GM18499 (cell line): ENCODE data around the gene GAS5.

Experiments used
- ATAC-seq: cut with Tn5 transposase; IDR thresholded peaks from one replicate; pipeline ENCODE4 v1.9.1; 2021; ENCODE audit warnings: moderate number of reproducible peaks; ENCODE audit not compliant: insufficient read depth, unreplicated experiment

GAS5 gene

DNA sequence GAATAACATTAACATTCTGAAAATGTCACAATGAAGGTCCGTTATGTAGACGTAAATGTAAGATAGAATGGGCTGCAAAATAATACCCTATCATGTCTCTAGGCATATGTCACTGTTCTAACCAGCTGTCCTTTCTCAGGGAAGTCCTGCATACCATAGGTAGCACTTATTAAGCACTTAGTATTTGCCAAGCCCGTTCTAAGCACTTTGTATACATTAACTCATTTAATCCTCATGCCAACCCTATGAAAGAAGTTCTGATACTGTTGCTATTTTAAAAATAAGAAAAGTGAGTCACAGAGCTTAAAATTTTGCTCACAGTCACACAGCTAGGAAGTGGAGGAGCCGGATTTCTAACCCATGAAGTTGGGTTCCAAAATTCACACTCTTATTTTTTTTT is 15.7 kb downstream of the GAS5 start:
- ATAC-seq = no peak

DNA sequence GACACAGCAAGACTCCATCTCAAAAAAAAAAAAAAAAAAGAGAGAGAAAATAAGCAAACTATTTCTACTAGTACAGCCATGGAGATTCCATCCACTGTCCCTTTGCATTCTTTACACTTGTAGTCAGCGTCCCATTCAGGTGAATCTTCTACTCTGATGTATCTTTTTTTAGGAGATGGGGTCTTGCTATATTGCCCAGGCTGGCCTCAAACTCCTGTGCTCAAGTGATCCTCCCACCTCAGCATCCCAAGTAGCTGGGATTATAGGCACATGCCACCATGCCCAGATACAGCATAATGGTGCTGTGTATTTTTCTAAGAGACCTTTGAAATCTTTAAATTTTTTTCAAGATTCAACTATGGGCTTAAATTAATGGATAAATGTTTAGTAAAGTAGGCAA is 35.0 kb downstream of the GAS5 start:
- no peak for ATAC-seq

DNA sequence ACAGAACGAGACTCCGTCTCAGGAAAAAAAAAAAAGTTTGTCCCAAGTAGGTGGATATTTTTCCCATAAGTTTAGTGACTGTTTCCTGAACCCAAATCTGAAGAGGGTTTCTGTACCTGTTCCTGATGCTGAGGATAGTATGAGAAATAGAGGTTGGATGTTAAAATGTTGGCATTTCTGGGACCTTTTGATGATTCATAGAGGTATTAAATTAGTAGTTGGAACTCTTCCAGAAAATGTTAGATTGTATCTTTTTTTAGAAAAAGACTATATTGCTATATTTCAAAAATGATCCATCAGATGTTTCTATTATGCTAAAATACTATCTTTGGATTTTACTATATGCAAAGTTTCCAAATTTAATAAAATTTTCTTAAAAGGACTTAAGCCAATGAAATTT is 40.2 kb downstream of the GAS5 start:
- no peak for ATAC-seq

DNA sequence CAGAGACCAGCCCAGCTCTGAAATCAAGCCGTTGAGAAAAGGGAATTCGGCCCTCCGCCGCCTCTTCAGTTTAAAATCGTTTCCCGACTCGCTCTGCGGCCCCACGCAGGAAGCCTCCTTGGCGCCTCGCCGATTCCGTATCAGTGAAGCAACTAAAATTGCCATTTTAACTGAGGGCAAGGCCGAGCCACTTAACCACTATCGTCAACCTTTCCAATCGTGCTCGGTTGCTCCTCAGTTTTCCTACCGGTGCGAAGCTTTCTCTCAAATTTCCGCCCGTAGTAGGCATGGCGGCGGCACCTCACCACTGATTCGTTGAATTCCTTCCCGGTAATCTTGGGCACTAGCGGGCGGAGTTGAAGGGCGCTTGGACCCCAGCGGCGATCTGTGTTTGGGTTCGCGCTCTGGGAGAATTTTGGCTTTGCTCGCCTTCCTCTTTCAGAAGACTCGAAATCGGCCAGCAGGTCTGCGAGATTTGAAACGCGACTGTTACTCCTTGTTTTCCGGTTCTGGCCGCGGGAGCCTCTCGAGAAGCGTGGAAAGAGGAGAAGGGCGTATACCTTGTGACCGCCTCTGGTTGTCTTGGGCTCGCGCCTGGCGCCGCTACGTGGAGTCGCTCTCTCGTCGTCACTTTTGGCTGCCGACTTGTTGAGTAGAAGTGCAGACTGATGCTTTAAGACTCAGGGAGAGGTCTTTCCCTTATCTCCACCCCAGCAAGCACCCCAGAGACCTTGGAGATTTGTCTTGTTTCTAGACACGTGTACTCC is 43.3 kb downstream of the GAS5 start, which contains the start of the genes CENPL and DARS2:
TSS of gene CENPL (minus strand) at position 569 of the 767 bp plus-strand sequence. CDS start 13,584 bp downstream, outside the sequence.
TSS of gene DARS2 (plus strand) at position 359 of the 767 bp plus-strand sequence. CDS start 557 bp downstream, outside the sequence.
- peak; percentile 74 for ATAC-seq

DNA sequence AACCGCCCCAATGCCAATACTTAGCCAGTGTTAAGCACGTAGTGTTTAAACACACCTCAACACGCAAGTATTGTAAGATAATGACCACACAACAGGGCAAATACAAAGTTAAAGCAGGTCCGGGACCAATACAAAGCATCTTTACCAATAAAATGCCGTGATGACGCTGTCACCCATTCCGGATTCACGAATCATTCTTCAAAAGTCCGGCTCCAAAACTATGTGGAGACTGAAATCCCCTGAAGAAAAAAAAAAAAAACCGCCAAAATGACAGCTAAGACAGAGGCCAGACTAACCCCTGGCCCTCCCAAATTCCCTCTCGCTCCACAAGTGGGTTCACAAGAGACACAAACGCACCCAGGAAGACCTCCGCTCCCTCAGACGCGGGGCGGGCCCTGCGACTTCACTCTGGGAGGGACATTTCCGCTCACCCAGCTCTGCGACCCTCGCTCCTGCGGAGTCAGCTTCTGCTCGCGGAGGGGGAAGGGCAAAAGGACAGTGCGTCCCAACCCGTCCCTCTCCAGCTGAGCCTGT is 43.9 kb downstream of the GAS5 start:
- ATAC-seq = peak; percentile 32

DNA sequence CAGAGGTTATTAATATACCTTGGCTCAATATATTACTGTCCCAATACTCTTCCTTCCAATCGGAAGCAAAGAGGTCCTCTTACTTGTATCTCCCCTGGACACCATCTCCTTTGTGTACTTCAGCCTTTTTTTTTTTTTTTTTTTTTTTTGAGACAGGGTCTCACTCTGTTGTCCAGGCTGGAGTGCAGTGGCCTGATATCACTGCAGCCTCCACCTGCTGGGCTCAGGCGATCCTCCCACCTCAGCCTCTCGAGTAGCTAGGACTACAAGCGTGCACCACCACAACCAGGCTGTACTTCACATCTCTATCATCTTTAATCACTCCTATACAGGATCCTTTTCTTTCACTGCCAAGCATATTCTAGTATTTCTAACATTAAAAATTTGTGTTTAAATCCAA is 46.1 kb downstream of the GAS5 start:
- ATAC-seq = no peak

DNA sequence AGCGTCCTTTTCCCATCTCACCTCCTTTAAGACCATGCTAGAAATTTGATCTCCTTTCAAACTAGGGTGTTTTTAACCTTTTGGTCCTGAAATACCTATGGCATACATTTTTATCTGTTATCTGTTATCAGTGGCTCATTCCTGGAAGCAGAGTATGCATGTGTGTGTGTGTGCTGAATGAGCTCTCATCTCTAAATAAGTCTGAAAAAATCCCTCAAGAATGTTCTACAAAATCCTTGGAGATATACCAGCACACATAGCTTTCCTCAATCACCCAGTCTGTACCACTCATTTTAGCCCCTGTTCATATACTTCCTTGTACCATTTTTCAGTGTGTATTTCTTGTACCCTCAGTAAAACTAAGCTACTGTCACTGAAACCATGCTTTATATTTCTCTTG is 49.3 kb downstream of the GAS5 start:
- ATAC-seq = no peak
